HG03066 (cell line): ENCODE measurements around the gene ZNF652.
"Not testable (repeated sequence)": the region's sequence is repeated elsewhere in the genome, so short reads cannot be mapped to it uniquely, and the experiment has no call there.

ENCODE experiments used
- ATAC-seq: cut with Tn5 transposase; IDR thresholded peaks from one replicate; pipeline ENCODE4 v1.9.1; 2021; ENCODE audit warnings: low read depth; ENCODE audit not compliant: unreplicated experiment

Gene ZNF652

DNA sequence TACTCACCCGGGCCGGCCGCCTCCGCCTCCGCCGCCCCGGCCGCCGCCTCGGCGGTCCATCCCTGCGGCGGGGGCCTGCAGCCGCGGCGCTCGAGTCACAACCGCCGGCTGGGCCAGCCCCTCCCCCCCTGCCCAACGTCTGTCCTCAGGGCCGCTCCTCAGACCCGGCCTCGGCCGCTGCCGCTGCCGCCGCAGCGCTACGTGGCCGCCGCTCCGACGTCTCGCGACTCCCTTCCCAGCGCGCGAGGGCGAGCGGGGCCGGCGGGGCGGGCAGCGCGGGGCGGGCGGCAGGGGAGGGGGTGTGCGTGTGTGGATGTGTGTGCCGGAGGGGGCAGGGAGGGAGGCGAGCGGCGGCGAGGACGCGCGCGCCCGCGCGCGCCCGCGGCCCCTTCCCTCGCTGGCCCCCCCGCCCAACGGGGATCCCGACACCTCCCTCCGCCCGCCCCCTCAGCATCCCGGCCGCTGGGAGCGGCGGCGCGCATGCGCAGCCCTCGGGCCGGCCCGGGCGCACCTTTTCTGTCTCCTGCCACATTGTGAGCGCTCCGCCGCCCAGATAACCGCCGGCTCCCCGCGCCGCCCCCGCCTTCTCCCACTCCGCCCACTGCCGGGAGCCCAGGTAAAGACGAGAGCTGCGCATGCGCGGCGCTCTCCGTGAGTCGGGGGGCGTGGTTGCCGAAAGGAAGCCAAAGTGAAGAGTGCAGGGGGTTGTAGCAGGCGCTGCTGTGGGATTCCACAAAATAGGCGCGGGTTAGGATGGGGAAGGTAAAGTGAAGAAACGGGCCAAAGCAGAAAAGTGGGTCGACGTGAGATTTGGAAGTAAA is at the start of gene ZNF652:
ZNF652 (minus strand) TSS at position 349 of the 821 bp plus-strand sequence. CDS start 44,525 bp downstream, outside the sequence.
- peak; percentile 44 for ATAC-seq

DNA sequence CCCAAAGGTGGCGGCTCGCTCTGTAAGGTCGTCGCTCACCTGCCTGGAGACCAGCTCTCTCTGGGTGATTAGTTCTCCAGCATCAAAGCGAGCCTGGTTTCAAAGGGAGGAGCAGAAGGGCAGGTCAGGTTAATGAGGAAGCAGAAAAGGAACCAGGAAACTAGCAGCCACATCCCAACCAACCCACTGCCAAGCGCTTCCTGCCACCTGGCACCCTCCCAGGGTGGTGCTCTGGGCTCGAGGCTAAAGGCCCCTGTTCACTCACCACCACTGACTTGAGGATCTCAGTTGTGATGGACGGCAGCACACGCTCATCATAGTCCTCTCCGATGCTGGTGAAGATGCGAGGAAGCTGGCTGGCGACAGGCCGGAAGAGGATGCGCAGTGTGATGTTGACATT is 47.0 kb upstream of the ZNF652 start:
- ATAC-seq, result no peak

DNA sequence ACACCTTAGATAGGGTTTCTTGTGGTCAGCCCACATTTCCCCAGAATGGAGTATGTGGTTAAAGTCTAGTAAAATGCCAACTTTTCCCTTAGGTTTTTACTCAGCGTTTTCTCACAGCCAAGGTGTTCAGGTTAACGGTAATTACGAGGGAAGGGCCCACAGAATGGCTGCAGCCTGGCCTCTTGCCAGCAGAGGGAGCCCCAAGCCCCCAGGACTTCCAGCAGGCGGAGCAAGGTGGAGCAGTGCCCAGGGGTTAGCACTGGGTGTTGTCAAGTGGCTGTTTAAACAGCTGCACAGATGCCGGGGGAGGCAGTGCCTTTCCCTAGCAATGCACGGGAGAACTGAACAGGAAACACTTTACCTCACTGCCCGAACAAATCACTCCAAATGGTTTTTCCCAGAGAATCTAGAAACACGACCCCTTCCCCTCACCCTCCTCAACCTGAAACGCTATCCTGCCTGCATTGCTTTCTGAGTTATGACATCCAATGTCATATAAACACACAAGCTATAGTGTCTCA is 46.0 kb upstream of the ZNF652 start:
- no peak for ATAC-seq

DNA sequence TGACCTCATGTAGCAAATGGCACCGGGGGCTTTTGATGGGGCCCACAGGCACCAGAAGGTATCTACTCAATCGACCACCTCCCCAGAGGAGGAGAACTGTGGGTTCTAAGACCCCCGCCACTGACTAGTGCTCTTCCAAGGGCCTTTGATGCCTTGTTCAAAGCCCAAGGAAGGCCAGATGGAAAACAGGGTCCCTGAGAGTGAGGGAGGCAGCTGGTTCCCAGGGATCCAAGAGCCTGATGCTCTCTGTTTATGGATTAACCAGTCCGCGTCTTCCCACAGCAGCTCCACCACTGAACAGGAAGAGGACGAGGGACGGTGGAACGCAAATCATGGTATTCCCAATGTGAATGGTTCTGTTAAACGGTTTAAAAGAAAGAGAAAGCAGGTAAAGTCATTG is 45.0 kb upstream of the ZNF652 start:
- no peak for ATAC-seq

DNA sequence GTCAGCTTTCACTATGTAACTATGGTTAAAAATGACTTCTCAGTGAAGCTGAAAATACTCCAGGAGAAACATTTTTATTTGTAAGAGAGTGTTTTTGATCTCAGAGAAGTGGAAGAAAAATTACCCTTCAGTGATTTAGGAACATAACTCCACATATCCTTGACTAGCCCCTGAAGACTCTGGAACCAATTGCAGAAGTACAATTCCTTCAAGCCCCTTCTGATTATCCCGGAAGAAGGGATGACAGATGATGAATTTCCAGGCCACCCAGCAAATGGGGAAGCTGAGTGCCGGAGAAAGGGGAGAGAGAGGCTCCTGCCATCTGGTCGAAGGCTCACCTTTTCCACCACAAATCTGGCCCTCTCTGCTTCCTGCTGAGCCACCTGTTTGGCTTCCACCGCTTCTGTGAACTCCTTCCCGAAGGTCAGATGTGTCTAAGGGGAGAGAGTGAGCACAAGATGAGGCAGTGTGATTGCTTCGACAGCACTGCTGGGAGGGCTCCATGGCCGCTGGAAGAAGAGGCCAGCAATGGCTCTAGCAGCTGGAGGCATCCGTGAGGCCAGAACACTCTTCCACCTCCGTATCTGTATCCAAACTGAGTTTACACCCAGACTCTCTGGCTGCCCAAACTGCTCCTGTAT is 44.5 kb upstream of the ZNF652 start:
- ATAC-seq, result no peak

DNA sequence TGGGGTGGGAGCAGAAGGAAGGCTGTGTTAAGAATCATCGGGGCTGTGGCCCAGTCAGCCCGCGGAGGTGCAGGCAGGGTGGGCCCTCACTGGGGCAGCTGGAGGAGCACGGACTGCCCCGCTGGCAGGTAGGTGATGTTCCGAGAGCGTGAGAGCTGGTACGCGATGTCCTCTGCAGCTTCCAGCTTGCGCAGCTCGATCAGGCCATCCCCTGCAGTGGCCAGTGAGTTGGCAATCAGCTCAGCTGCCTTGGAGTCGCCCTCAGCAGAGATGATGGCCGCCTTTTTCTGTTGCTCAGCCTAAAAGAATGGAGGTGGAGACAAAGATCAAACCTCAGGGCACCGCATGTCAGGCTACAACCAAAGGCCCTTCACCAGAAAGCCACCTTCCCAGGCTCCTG is 42.9 kb upstream of the ZNF652 start:
- ATAC-seq, result no peak

DNA sequence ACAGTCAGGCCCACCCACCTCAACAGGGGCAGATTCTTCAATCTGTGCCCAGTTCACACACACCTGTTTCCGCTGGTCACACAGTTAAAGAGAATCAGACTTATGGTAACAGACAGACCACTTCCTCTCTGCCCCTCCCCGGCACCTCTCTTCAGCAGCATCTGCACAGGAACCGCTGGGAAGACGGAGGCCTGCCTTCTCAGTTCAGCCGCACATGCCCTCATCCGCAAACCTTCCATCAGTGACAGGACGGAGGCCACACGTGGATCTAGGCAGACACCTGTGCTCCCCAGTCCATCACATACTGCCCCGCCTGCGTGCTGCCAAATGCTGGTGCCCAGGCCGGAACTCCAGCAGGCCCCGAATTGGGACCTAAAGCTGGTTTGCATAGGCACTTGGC is 42.3 kb upstream of the ZNF652 start:
- ATAC-seq, result no peak

DNA sequence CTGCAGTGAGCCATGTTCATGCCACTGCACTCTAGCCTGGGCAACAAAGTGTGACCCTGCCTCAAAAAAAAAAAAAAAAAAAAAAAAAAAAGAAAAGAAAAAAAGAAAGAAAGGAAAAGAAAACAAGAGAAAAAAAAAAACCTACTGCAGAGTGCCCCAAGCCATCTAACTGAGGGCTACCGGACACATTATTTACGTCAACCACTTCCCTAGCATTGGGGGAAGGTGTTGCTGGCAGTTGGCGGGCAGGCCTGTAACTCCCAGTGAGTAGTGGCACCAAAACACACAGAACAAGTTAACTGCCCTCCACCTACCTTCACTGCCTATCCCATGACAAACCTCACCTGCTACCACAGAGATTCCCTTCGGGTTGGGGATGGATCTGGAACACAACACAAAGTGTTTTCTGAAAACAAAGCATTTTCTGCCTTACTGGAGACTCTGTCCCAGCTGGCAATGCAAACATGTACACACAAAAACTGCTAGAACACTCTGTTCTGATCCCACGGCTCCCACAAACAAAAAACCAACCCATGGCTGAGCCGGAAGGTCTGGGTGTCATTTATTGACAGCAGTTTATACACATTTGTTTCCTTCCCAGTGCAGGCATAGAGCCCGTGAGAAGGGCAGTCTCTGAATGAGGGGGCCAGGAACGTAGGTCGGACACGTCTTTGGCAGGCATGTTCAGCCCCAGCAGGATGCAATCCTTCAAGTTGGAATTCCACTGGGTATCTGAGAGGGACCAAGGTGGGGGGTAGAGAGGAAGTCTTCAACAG is 41.7 kb upstream of the ZNF652 start:
- ATAC-seq, result no peak

DNA sequence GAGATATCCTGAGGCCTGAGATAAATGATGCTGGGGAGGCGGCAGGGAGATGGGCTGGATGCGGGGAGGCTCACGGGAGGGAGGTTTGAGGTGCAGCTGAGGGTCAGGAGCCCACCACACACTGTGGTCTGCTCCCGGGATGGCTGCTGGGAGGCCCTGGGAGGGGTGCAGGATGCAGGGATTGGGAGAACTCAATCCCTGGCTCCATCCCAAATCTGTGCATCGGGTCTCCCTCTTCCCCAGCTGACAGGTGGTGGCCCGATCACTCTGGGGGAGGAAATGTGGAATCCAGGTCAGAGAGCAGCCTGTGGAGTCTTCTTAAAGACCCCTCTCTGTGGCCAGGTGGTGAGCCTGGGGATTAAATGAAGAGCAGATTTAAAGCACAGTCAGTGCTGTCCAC is 40.7 kb upstream of the ZNF652 start:
- ATAC-seq, result no peak

DNA sequence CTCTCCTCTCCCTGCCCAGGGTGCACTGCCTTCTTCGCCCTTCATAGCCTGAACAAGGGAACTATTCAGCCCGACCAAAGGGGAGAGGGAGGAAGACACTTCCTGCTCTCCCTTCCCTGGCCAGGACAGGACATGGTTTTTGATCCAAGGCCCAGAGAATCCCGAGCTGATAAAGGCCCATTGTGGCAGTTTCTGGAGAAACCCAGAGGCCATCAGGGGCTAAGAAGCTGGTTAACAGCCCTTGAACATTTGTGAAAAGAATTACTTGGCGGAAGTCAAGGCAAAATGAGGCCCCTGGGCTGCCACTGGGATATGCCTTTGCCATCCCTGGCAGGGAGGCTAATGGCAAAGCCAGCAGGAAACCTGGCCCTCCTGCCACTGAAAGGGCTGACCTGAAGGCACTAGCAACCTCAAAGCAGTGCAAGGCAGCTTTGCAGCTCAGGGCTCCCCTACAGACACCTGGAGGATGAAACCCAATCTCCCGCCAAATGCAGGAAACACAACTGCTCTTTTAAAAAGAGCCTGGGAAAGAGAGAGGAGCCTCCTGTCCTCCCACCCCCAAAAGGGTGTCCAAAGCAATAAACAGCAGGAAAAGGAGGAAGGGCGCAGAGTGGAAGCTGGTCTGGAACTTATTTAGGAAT is 40.0 kb upstream of the ZNF652 start:
- ATAC-seq, result no peak

DNA sequence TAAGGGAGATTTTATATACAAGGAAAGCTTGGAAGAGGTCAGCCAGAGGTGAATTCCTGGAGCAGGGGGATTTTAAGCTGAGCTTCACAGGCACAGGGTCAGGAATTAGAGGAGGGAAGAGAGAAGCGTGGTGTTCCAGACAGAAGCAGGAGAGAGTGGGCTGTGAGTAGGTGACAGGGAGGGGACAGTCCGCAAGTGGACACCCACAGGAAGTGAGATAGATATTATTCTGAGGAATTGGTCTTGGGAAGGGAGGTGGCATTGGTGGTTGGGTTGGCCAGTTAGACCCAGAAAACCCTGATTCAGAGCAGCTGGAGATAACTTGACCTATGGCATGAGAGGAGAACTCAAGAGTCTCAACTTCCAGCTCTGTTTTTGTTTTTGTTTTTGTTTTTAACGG is 37.9 kb upstream of the ZNF652 start:
- no peak for ATAC-seq

DNA sequence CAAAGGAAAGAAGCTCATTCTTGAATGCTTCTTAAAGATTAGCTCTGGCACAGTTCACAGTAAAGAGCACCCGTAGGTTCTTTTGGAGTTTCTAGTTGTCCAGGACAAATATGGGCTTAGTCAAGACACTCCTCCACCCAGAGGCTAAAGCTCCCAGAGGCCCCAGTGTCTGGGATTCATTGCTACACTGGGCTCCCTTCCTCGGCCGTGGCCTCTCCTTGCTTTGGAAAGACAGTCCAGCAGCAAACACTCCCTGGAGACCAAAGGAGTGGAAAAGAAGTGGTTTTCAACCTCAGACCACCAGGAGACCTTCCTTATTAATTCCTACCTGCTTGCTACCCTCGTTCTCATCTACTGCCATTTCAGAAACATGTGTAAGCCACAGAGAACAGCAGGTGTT is 35.5 kb upstream of the ZNF652 start:
- no peak for ATAC-seq

DNA sequence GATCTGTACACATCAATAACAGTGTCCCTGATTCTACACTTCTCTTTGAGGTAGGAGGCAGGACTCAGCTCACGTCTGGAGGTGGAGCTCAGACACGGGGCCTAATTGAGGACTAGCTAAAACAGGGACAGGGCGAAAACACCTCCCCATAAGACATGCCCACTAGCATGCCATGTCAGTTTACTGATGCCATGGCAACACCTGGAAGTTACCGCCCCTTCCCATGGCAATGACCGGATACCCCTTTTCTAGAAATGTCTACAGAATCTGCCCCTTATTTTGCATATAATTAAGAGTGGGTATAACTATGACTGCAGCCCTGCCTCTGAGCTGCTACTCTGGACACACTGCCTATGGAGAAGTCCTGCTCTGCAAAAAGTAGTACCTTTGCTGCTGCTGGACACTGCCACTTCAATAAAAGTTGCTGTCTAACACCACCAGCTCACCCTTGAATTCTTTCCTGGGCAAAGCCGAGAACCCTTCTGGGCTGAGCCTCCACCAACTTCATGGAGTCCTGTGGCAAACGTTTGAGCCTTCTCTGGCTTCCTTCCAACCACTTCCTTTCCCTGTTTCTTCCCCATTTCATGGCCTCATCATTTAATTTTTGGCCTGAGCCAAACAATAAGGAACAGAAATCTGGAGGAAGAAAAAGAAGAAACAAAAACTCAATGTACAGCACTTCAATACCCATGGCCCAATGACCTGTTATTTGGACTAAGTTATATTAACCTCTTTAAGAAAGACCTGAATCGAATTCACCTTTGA is 31.6 kb upstream of the ZNF652 start:
- ATAC-seq, result no peak

DNA sequence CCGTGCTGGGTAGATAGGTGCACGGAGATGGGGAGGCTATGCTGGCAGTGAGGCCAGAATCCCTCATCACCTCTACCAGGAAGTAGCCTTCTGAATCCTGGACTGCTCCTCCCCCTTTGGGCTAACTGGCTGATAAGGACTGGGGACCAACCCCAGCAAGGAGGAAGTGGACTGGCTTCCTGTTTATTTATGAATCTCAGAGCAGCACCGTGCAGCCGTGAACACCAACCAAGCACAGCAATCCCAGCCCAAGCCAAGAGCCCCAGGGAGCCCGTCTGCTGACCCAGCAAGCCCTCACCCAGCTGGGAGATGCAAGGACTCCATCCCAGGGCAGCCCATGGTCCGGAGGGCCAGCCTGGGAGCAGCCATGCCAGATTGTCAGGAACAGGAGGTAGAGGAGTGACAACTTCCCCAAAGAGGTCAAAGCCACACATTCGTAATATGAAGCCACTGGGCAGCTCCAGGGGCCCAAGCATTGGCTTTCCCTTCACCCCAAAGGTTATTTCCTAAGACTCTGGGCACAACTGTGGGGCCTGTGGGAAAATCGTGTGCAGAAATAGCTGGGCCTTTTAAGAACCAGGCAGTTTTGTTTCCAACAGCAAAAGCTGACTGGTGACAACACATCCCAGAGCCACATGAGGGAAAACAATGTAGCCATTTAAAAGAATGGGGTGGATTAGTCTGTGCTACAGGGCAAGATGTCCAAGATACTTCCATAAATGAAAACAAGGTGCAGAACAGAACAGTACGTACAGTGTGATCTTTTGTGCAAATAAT is 28.7 kb upstream of the ZNF652 start:
- ATAC-seq, result no peak

DNA sequence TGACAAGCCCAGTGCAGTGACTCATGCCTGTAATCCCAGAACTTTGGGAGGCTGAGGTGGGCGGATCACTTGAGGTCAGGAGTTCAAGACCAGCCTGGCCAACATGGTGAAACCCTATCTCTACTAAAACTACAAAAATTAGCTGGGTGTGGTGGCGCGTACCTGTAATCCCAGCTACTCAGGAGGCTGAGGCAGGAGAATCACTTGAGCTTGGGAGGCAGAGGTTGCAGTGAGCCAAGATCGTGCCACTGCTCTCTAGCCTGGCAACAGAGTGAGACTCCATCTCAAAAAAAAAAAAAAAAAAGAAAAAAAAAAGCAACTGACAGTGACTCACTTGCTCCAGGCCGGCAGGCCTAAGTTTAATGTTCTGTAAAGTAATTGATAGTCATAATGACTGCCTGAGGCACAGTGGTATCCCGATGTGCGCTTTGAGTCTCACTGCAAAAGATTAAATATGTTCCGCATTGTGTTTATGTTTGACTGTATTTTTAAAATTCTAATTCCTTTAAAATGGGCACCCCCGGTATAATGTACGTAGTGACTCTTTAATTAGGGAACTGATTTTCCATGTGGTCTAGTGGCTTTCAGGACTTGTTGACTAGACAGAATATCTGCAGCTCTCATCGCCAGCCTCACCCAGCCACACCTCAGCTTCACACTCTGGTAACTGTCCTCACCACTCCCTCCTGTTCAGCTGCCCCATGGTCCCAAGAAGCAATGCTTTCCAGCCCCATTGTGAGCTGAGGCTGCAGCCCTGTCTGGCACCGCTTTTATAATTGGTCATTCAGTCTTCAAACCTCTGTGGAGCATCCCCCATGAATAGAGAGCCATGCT is 27.7 kb upstream of the ZNF652 start:
- not testable (repeated sequence) for ATAC-seq

DNA sequence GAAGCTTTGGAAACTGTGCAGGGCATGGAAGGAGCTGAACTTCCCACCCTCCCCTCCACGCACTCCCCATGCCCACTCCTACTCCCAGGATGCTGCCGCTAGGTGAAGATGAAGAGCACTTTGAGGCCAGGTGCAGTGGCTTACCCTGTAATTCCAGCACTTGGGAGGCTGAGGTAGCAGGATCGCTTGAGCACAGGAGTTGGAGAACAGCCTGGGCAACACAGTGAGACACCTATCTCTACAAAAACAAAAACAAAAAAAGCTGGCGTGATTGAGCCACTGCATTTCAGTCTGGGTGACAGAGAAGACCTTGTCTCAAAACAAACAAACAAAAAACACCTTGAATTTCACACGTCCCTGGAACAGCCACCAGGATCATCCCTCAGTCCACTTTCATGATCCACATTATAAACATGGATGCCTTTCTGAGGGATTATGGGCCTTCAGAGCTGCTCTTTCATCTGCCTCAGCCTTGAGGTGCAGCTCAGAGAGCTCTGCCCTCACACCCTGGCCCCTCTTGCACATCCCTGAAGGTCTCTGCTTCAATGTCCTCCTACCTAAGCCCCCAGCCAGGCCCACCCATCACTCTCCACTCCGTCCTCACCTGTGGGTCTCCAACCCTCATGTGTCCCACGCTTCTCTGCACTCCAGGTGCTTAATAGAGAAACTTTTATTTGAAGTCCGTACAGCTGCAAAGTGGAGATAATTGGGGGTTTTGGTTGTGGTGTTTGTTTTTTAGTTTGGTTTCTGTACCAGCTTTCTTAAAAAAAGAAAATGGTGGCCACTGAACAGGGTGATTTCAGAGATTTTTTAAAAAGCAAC is 26.9 kb upstream of the ZNF652 start:
- no peak for ATAC-seq

DNA sequence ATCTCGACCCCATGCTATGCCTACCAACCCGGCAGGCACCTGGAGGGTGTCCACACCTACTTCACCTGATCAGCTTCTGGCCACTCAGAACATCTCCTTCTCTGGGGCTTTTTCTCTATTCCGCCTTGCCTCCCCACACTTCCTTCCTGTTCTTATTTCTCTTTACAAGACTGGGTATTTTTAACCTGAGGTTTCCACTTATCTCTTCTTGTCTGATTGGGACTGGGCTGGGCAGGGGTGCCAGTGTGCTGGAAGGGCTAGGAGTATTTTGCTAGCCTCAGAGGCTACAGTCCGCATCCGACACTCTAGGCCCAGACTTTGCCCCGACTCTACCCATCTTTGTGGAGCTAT is 26.2 kb upstream of the ZNF652 start:
- ATAC-seq, result no peak
